ENCODE measurements around the gene PCSK4.
"Not testable (repeated sequence)": the region's sequence is repeated elsewhere in the genome, so short reads cannot be mapped to it uniquely, and the experiment has no call there.

Gene PCSK4

DNA sequence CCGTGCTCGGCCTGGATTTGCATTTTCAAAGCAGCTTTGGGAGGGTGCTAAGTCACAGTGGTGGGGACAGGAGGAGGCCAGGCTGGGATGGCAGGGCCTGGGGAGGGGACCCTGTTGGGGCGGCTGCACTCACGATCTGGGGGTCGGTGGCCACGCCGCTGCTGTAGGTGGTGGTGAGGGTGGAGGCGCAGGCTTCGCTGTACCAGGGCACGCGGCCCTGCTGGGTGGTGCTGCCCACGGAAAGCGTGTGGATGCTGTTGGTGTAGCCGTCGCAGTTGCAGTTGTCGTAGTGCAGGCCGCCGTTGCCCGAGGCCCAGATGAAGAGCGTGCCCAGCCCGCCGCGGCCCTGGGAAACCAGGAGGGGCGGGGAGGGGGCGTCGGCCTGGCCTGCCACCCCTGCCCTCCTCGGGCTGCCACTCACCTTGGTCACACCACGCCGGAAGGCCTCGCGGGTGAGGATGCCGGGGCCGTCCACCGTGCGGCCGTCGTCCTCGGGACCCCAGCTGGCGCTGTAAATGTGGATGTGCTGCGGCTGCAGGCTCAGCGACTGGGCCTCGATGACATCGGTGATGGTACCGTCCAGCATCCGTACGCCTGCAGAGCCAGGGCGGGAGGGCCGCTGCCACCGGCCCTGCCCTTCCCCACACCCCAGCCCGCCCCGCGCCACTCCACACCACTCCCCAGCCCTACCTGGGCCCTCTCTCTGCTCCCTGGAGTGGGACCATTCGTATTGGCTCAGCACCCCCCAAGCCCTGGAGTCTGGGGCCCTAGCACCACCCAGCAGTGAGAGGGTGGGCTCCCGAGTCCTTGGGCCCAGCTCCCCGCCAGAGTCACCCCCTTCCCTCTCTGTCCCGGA, 3.2 kb downstream of the PCSK4 start:
- DNase-seq: no peak

DNA sequence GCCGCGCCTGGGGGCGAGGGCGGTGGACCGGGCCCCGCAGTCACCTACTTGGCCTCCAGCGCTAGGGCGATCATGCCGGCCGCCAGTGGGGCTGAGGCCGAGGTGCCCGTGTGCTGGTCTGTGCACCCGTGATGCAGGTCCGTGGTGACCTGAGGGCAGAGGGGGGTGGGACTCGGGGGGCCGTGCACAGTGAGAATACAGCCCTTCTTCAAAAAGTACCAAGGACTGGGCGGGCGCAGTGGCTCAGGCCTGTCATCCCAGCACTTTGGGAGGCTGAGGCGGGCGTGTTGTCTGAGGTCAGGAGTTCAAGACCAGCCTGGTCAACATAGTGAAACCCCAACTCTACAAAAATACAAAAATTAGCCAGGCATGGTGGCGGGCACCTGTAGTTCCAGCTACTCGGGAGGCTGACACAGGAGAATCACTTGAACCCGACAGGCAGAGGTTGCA, 6.1 kb downstream of the PCSK4 start:
- no peak for DNase-seq

DNA sequence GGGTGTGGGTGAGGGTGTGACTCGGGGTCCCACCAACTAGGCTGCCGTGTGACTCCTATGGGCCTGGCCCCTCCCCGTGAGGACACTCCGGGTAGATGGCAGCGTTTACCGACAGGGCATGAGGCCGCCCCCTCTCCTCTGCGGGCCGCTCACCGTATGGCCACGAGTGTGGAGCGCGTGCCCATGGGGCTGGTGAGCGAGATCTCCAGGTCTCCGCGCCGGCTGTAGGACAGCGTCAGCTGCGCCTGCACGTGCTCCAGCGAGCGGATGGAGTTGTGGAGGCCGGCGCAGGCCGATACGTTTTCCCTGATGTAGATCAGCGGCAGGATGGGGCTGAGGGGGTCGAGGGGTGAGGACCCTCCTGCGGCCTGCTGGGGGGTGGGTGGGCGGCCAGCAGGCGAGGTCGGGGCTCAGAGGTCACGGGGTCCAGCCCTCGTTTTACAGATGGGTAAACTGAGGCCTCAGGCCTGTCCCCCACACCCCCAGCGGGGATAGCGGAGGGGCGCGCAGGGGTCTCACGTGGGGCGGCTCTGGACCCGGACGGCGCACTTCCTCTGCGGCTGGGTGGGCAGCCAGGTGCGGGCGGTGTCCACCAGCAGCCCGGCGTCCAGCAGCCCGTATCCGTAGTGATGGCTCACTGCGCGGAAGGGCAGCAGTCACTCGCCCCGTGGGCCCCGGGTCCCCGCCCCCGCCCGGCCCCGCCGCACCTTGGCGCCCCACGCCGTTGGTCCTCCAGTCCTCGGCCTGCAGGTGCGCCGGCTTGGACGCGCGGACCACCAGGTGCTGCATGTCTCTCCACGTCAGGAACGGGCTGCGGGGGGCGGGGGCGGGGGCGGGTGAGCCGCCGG, 6.8 kb downstream of the PCSK4 start:
- no peak for DNase-seq

DNA sequence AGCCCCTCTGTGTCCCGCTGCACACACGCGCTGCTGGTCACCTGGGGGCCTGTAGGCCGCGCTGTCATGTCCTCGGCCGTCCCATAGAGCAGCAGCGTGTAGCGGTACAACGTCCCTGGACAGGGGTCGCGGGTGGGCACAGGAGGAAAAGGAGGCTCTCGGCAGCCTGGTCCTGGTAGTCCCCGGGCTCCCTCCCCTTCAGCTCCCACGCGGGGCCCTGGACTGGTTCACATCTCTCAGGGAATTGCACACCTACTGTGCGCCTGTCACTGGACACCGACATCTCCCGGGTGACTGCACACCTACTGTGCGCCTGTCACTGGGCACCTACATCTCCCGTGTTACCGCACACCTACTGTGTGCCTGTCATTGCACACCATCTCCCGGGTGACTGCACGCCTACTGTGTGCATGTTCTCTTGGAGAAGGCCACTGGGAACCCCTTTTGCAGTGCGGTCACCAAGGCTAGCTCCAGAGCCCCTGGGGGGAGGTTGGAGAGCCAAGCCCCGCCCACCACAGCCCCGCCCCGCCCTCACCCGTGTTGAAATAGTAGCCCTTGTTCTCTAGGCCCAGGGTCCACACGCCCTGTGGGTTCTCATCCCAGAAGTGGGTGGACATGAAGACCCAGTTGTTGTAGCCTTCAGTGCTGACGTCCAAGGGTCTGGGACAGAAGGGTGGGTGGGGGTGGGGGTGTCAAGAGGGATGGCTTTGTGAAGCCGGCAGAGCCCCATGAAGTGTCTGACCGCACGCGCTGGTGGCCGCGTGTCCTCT, 7.6 kb downstream of the PCSK4 start:
- no peak for DNase-seq

DNA sequence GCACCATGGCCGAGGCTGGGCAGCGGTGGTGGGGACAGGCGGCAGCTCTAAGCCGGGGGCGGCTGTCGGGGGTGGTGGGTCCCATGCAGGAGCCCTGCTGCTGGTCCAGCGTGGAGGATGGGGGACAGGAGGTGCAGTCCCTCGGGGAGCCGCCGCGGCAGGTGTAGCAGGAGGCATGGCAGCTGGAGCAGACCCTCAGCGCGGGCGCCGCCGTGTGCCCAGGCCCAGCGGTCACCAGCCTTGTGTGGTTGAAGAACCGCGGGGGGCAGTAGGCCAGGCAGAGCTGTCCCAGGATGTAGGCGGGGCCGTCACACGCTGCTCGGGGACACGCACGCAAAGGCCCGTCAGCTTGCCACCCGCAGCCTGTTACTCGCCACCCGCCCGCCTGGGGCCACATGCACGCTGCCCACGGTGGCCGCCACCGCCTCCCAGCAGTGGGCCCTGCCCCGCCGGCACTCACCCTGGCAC, 8.2 kb downstream of the PCSK4 start:
- no peak for DNase-seq

DNA sequence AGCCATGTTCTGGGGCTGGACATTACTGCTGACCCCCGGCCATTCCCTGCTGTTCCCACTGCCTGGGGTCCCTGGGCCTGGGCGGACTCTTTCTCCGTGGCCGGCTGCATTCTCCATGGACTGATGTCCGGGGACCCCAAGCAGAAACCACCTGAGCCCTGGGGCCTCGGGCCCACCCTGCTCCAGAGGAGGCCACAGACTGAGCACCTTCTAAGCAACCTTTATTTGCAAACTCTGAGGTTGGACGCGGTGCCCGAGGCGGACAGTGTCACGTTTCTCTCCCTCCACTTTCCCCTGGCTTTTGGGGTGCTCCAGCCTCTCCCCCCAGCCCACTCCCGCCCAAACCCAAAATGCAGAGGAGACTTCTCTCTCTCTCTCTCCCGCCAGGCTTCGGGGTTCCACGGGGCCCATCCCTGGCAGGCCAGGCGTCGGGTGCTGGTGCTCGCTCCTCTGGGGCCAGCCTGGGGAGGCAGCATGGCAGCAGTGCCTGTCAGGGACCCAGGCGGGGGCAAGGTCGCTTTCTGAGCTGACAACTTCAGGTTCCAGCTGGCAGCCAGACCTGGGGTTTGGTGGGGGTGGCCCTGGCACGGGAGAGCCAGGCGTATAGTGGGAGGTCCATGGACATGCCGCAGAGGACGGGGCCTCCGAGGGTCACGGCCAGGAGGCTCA, 8.8 kb downstream of the PCSK4 start:
- DNase-seq: no peak

DNA sequence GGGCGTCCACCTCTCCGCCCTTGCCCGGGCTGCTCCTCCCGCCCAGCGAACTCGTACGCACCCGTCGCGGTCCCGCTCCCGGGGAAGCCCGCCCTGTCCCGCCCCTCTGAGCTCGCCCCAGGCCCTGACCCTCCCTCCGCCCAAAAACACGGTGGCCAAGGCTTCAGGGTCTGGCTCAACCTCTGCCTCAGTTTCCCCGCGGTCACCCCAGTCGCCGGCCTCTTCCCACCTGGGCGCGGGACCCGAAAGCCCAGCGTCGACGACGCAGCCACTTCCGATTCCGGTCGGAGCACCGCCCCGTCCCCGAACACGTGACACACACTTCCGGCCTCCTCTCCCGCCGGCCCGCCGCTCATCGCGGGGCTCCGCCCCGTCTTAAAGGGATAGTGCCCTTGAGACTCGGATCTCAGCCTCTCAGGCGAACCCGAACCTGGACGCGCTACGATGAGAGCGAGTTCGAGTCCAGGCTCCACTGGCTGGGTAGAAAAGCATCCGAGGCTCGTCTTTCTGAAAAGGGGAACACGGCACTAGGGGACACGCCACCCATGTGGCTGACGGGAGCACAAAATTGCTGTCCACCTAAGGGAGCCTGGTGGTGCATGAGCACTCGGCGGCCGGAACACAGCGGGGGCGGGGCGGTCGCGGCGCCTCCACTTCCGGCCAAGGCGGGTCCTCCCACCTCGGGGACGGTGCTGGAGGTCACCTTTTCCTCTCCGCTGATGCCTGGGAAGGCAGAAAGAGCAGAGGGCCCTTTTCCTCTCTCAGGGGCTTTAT, 11.0 kb downstream of the PCSK4 start, which contains the start of gene C19orf25:
C19orf25 (minus strand) TSS at position 282 of the 774 bp plus-strand sequence. CDS start 312 bp downstream, outside the sequence.
- DNase-seq: peak; percentile 67

DNA sequence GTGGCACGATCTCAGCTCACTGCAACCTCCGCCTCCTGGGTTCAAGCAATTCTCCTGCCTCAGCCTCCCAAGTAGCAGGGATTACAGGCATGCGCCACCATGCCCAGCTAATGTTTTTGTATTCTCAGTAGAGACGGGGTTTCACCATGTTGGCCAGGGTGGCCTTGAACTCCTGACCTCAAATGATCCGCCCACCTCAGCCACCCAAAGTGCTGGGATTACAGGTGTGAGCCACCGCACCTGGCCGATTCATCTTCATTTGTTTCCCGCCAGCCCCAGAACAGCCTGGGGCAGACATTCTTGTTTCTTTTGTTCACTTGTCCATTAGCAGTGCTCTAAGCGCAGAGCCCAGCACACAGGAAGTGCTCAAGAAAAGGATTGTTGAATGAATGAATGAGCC, 13.1 kb downstream of the PCSK4 start:
- not testable (repeated sequence) for DNase-seq

DNA sequence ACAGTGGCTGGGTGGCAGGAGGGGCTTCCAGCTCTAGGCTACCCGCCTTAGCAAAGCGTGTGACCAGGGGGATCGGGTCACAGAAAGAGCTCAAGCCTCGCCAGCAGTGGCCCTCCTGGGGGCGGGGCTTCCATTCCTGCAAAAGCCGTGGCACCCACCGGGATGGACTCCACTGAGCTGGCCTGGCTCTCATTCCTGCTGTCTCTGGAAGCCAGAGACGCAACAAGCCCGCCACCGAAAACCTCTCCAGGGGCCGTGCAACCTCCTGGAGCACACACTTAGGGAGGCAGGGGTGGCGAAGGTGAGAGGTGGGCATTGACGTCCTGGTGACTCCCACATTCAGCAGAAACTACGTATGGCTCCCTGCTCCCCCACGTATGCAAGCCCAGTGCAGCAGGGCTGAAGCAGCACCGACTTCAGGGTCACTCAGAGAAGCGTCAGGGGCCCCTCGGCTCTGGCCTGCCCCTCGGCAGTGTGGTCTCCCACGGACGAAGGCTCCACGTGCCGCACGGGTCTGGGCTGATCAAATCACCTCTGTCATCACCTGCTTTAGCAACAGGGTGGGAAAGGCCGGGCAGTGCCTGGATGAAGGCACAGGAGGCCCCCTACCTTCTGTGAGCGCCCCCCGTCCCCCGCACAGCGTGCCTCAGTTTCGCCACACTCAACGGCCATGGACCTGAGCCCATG, 14.3 kb downstream of the PCSK4 start:
- no peak for DNase-seq

DNA sequence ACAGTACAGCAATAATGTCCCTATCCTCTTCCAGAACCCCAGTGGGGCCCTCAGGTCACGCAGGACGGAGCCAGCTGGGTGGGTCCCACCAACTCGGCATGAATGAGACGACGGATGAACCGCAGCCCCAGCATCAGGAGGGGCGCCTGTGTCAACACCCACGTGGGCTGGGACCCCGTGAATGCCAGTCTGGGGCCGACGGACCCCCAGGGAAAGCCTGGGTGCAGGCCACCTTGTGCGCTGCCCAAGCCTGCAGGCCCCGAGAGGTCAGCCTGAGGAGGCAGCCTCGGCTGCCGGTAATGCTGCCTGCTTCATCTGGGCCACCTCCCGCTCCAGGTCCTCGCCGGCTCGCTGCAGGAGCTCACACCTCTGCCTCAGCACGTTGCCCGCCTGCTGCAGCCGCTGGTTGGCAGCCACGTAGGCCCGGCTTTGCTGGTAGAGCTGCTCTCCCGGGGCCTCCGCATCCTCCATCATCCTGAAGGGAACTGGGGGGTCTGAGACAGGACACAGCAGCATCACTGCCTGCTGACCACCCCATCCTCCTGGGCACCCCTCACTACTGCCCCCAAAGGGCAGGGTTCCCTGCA, 15.3 kb downstream of the PCSK4 start:
- no peak for DNase-seq

DNA sequence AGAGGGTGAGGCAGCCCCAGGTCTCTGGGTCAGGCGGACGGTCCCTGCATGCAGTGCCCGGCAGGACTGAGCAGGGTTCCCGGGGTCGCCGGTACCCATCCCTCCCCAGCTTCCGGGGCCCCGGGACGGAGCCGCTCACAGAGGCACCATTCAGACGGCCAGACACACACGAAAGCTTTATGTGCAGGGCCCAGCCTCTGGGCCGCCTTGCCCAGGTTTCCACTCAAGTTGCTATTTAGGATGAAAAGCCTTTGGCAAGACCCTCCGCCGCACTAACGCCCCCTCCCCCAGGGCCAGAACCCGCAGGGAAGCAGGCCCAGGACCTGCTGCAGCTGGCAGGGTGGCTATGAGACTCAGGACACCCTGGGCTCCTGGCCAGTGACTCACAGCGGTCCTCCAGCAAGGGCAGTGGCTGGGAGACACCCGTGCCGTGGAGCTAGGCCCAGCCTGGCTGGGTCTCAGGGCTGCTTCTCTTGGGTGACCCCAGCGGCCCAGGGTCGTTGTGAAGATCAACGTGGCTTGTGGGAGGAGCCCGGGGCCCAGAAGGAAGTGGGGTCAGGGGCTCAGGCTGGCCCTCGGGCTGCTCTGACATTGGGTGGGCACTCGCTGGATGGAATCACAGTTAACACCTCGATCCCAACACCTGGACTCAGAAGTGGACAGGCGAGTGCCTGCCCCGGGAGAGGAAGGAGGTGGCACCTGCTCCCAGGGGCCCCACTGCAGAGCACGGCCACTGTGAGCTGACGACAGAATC, 16.0 kb downstream of the PCSK4 start:
- DNase-seq: no peak

DNA sequence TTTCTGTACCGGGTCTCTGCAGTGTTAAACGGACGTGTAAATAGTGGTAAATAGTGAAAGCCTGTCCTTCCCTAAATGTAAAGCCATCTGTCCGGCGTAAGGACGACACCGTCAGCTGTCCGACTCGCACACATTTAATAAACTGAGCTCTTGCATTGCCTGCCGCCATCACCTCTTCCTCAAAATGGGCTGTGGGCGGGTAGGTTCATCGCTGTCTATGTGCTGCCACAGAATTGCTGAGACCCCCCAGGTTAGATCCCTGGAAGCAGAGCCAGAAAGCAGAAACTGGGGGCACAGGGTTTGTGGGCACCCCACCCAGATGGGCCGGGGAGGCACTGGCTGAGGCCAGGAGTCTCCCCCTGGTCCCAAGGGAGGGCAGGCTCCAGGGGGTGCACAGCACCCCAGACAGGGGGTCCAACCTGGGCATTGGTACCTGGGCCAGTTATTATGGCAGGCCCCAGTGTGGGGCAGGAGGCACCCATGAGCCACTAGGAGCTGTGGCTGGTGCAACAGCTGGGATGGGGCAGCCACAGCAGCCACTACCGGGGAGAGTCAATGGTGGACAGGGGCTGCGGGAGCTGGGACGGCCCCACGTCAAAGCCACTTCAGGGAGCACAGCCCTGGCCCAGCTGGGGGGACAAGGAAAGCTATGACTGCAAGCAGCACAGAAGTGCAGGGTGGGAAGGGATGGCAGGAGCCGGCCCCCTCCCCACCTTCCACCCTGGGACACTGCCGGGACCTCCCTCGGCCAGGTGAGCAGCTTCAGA, 16.9 kb downstream of the PCSK4 start:
- no peak for DNase-seq

DNA sequence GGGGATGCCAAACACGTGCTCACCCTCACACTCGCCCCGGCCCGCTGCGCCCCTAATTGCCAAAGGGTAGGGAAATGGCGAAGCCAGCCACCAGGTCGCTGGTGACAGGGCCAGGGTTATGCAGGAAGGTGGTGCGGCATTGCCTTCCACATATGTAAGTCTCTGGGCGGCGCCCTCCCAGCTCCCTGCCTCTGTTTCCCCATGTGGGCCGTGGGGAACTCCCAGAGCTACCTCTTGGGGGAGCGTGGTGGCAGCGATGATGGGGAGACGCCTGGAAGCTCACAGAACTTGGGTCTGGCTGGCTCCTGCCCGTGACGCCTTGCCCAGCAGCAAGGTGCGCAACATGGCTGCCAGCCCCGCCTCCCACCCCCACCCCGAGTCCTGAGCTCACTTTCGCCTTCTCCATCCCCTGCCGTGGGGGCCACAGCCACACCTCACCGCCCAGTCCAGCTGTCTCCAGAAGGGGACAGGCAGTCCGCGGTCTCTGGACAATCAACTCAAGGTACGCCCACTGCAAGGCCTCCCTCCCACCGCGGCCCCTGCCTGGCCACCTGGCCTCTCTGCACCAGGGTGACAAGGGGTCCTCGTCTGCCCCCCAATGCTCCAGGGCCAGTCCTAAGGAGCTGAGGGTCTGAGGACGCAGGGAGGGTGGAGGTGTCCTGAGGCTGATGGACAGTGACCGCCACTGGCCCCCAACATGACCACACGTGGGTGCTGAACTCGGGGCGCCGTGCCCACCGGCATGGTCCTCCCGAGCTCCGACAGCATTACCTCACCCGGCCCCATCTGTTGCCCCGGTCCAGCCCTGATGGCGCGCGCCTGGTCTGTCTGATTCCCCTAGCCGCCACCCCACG, 17.7 kb downstream of the PCSK4 start:
- no peak for DNase-seq

DNA sequence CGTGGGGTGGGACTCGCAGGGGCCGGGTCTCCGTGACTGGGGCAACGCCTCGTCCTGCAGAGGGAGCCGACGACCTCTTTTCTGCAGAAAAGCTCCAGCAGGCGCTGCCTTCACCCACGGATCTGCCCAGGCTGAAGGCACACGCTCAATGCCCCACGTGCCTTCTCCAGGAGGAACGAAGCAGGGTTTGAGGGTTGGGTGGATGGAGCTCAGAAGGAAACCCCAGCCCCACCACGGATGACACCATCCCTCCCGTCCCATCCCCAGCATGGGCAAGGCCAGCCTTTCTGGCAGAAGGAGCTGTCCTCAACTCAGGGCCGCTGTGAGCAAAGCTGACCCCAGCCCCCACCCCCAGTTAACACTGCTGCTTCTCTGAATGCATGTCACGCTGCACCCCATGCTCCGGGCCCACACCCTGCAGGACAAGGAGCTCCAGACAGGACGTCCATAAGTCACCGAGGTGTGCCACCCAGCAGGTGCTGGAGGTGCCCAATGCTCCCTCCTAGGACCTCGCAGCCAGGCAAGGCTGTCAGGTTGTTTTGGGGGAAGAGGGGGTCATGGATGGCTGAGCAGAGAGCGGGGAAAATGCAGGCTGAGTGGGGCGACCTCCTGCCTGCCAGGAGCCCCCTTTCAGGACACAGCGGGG, 18.5 kb downstream of the PCSK4 start:
- DNase-seq: no peak

DNA sequence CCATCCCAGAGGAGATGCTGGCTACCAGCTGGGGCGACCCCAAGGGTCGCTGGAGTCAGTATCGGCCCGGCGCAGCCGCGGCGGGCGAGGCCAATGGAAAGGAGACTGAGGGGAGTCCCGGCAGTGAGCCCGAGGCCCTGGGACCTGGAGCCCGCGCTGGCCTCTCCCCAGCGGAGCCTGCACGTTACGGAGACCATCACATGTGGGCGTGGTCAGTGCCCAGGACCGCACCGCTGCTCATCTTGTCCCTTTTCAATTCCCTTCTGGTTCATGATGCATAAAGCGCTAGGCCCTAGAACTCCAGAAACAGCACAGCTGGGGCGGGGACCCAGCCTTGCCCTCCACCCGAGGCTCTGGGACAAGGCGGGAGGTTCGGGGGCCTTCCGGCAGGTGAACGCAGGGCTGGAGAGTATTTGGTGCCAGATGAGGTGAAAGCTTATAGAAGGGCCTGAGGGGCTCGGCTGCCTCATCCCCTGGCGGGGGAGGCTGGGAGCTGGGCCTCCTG, 19.1 kb downstream of the PCSK4 start:
- DNase-seq: peak; percentile 32

DNA sequence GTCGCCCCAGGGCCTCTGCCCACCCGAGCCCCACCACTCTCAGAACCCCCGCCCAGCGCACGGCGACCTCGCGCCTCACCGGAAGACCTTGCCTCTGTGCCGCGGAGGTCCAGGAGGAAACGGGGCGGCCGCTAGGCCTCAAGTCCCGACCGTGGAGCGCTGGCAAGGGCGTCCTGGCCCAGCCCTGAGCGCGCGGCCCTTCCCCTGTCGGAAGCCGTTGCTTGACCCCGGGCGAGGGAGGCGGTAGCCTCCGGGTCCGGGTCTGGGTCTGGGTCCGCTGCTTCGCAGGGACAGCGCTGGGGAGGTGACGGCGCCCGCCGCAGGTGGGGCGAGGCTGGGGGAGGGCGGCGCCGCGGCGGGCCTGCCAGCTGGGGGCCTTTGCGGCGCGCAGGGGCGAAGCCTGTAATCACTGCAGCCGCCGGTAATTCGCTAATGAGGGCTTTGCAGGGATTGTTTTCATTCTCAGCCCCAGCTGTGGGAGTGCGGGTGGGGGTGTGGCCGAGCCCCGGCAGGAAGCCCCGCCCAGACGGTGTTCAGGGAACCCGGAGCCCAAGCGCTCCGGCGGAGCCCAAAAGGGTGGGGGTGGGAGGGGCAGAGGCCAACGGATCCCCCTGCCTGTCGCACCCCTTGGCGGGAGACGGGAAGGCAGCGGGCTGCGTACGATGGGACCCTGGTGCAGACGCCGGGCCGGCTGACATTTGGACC, 19.7 kb downstream of the PCSK4 start:
- peak; percentile 45 for DNase-seq

DNA sequence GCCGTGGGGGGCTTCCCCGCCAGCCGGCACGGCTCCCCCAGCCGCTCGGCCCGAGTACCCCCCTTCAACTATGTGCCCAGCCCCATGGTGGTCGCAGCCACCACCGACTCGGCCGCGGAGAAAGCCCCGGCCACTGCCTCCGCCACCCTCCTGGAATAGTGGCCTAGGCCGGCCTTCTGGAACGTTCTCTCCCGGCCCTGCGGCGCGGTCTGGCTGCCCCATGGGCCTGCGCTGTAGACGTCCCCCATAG, 20.2 kb downstream of the PCSK4 start:
- no peak for DNase-seq

Measured in NCI-H748 treated with DMSO at 0.1 percent for 48 hours (cell line).